Measurements from ENCODE around the gene RAD21L1.
A peak's percentile ranks its signal among the peaks of the same experiment; 100 is the strongest.

The RAD21L1 gene

GRCh38 chr20:1187605-1188171 is 38.2 kb upstream of the RAD21L1 start:
- no peak overlapping the region for H3K4me3 ChIP-seq (replicated peaks in 1 of 2; ENCODE audit: low read depth in 2 of 2, low read length in 2 of 2)
- DNase-seq (ENCODE audit: low read depth in 2 of 2): peak in 1 of 2 donors; percentile 25
- TF ChIP-seq CTCF (IDR thresholded peaks at IDR 0.05; ENCODE audit: low read depth, low read length): no peak

- no peak for TF ChIP-seq CTCF (IDR thresholded peaks at IDR 0.05; ENCODE audit: low read depth, low read length)
- DNase-seq (ENCODE audit: low read depth in 2 of 2): no peak
- no peak overlapping the region for H3K4me3 ChIP-seq (replicated peaks in 1 of 2; ENCODE audit: low read depth in 2 of 2, low read length in 2 of 2)
Observed at GRCh38 chr20:1188347-1188746, 37.5 kb upstream of the RAD21L1 start.

GRCh38 chr20:1189827-1190226 is 36.0 kb upstream of the RAD21L1 start:
- H3K4me3 ChIP-seq (replicated peaks in 1 of 2; ENCODE audit: low read depth in 2 of 2, low read length in 2 of 2): no peak overlapping the region
- no peak for DNase-seq (ENCODE audit: low read depth in 2 of 2)
- TF ChIP-seq CTCF (IDR thresholded peaks at IDR 0.05; ENCODE audit: low read depth, low read length): no peak

GRCh38 chr20:1190847-1191246 is 35.0 kb upstream of the RAD21L1 start:
- H3K4me3 ChIP-seq (replicated peaks in 1 of 2; ENCODE audit: low read depth in 2 of 2, low read length in 2 of 2): no peak overlapping the region
- no peak for TF ChIP-seq CTCF (IDR thresholded peaks at IDR 0.05; ENCODE audit: low read depth, low read length)
- DNase-seq (ENCODE audit: low read depth in 2 of 2): no peak

GRCh38 chr20:1191299-1191698 is 34.5 kb upstream of the RAD21L1 start:
- no peak overlapping the region for H3K4me3 ChIP-seq (replicated peaks in 1 of 2; ENCODE audit: low read depth in 2 of 2, low read length in 2 of 2)

GRCh38 chr20:1195226-1195625 is 30.6 kb upstream of the RAD21L1 start:
- H3K4me3 ChIP-seq (replicated peaks in 1 of 2; ENCODE audit: low read depth in 2 of 2, low read length in 2 of 2): no peak overlapping the region
- no peak for TF ChIP-seq CTCF (IDR thresholded peaks at IDR 0.05; ENCODE audit: low read depth, low read length)
- DNase-seq (ENCODE audit: low read depth in 2 of 2): no peak

More at GRCh38 chr20:1191299-1191698, 34.5 kb upstream of the RAD21L1 start:
- no peak for TF ChIP-seq CTCF (IDR thresholded peaks at IDR 0.05; ENCODE audit: low read depth, low read length)
- DNase-seq (ENCODE audit: low read depth in 2 of 2): no peak

GRCh38 chr20:1196634-1197033 is 29.2 kb upstream of the RAD21L1 start:
- H3K4me3 ChIP-seq (replicated peaks in 1 of 2; ENCODE audit: low read depth in 2 of 2, low read length in 2 of 2): no peak overlapping the region
- TF ChIP-seq CTCF (IDR thresholded peaks at IDR 0.05; ENCODE audit: low read depth, low read length): no peak

More at GRCh38 chr20:1196634-1197033, 29.2 kb upstream of the RAD21L1 start:
- no peak for DNase-seq (ENCODE audit: low read depth in 2 of 2)
